CD4-positive, alpha-beta T cell treated with Interleukin-1 beta for 1 hour (primary cell): ENCODE measurements around the gene SLC2A13.

Experiments
- DNase-seq, 2 donors: peaks; one replicate each; pipeline ENCODE4 v3.0.0-alpha.2; 2020 to 2022

Gene SLC2A13

DNA sequence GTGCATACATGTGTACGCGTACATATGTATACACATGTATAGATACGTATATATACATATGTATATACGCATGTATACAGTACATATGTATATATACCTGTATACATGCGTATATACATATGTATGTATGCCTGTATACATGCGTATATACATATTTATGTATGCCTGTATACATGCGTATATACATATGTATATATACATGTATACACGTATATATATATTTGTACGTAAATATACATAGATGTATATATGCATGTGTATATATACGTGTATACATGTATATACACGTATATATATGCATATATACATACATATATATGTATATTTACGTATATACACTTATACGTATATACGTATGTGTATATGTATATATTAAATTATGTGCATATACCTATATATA, 392.3 kb downstream of the SLC2A13 start:
- no peak for DNase-seq

DNA sequence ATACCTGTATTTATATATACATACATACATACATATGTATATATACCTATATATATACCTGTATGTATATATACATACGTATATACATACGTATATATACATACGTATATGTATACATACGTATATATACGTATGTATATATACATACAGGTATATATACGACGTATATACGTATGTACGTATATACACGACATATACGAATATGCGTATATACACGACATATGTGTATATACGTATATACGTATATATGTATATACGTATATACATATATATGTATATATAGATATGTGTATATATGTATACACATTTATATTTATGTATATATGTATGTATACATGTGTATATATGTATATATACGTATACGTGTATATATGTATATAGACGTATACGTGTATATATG, 393.5 kb downstream of the SLC2A13 start:
- no peak for DNase-seq
